Stimulated activated memory B cell treated with anti-CD40 and anti-IgM and Interleukin-4, amounts not matched to agents 10 μg/mL and 1 μg/mL and 100 μg/mL, for 72 hours (primary cell): ENCODE data around the gene PRDX1.
"Not testable (repeated sequence)": the region's sequence is repeated elsewhere in the genome, so short reads cannot be mapped to it uniquely, and the experiment has no call there.

Source experiments
- ATAC-seq: fragments of 150-1000 bp; cut with Tn5 transposase; 2 replicates; pipeline ENCODE4 v1.10.0; 2021
- H3K27ac Mint-ChIP-seq: one replicate; pipeline ENCODE4 v1.8.0; 2022; ENCODE audit warnings: mild to moderate bottlenecking, mixed read lengths
- H3K27me3 Mint-ChIP-seq: one replicate; pipeline ENCODE4 v1.8.0; 2022; ENCODE audit warnings: mixed read lengths
- H3K36me3 Mint-ChIP-seq: one replicate; pipeline ENCODE4 v1.8.0; 2022; ENCODE audit warnings: mixed read lengths
- H3K4me1 Mint-ChIP-seq: one replicate; pipeline ENCODE4 v1.8.0; 2022; ENCODE audit warnings: mixed read lengths
- H3K4me3 Mint-ChIP-seq: one replicate; pipeline ENCODE4 v1.8.0; 2022; ENCODE audit warnings: mild to moderate bottlenecking, moderate library complexity, mixed read lengths
- H3K9me3 Mint-ChIP-seq: one replicate; pipeline ENCODE4 v1.8.0; 2022; ENCODE audit warnings: mixed read lengths

PRDX1 gene

GRCh38 chr1:45470306-45470798 lies 51.3 kb downstream of the PRDX1 start:
- peak; percentile 34 for ATAC-seq
- no peak overlapping the region for H3K4me3 Mint-ChIP-seq
- H3K36me3 Mint-ChIP-seq, result no peaks in the 10 kb centered on the region
- H3K27me3 Mint-ChIP-seq, result no peaks in the 10 kb centered on the region
- peaks cover 49% of the 10 kb centered on the region for H3K4me1 Mint-ChIP-seq
- H3K9me3 Mint-ChIP-seq, result no peaks in the 10 kb centered on the region
- H3K27ac Mint-ChIP-seq, result no peak overlapping the region

GRCh38 chr1:45467353-45467752 lies 54.3 kb downstream of the PRDX1 start:
- not testable (repeated sequence) for H3K27me3 Mint-ChIP-seq, H3K36me3 Mint-ChIP-seq, H3K9me3 Mint-ChIP-seq, H3K27ac Mint-ChIP-seq
- ATAC-seq, result peak; percentile 82
- peak overlapping the region; percentile 26 for H3K4me3 Mint-ChIP-seq
- peaks cover 31% of the 10 kb centered on the region for H3K4me1 Mint-ChIP-seq

- Mint-ChIP-seq H3K9me3 (no peaks in the 10 kb centered on the region), H3K4me3 (no peak overlapping the region), H3K27me3 (no peaks in the 10 kb centered on the region), H3K4me1 (peaks cover 25% of the 10 kb centered on the region), H3K36me3 (peaks cover 7% of the 10 kb centered on the region), H3K27ac (no peak overlapping the region)
- ATAC-seq, result no peak
Measured at GRCh38 chr1:45465277-45465676, 56.4 kb downstream of the PRDX1 start.
